GM21367 (cell line): ENCODE results near the gene TSPAN17.

Experiments used
- ATAC-seq: cut with Tn5 transposase; IDR thresholded peaks from one replicate; pipeline ENCODE4 v1.9.1; 2021; ENCODE audit not compliant: unreplicated experiment

TSPAN17 gene

DNA sequence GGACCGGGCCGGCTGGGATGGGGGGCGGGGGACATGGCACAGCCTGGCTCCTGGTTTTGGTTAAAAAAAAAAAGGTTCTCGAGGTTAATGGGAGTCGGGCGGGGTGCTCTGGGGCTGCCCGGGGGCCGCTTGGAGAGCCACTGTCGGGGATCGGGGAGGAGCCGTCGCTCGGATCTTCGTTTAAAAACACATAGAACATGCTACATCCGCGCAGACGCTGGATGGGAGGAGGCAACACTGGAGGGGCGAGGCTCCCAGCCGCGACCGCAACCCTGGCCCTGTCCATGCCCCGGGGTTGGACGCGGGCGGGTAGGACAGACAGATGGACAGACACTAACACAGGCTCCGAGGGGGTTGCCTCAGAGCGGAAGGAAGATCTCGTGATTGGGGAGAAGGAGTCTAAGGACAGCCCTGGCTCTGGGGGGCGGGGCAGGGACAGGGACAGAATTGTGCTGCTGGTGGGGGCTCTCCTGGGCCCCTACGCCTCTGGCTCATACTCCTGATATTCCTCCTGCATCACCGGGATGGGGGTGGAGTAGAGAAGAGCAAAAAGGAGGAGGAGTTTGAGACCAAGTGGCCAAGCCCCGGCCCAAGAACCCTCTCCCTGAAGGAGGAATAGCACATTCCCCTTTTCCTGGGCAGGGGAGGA is 26.8 kb upstream of the TSPAN17 start:
- no peak for ATAC-seq

DNA sequence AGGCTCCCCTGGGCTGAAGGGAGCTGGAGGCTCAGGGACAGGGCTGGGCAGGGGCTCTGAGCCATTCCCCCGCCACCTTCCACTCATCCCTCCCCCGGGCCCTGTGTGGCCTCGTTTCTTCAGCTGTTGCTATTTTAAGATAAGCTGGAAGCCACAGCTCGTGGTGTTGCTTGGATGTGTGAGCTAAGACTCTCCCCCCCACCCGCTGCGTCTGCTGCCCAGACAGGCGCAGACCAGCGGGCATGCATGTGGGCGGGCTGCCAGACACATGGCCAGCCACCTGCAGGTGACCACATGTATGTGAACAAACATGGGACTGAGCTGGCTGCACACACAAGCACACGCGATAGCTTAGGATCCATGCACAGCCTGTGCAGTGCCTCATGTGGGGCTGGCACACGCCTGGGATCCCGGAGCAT is 25.6 kb upstream of the TSPAN17 start:
- ATAC-seq = no peak

DNA sequence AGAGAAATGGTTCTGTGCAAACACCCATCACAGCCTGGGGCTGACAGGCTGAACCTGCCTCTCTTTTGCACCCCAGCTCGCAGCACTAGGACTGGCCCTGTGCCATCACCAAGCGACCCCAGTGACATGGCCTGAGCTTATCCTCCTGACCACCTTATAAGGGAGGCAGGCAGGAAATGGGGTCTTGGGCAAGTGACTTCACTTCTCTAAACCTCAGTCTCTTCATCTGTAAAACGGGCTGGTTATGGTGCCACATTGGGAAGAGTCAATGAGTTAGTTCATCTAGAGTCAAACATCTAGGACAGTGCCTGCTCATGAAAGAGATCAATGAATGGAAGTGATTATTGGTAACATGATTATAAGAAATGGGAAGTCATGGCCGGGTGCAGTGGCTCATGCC is 23.1 kb upstream of the TSPAN17 start:
- no peak for ATAC-seq

DNA sequence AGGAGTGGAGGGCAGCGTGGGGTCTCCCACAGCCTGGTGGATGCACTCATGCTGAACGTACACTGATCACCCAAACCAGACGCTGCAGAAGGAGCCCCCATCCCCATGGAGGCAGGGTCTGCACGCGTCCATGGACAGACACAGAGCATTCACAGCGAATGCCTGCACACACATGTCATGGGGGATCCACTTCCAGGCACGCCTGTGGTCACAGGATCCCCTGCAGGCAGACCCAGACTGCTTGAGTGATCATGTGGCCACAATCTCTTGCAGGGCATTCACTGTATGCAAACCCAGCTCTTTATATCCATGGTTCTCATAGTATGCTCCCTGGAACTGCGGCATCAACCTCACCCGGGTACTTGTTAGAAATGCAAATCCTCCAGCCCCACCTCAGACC is 22.3 kb upstream of the TSPAN17 start:
- ATAC-seq = no peak

DNA sequence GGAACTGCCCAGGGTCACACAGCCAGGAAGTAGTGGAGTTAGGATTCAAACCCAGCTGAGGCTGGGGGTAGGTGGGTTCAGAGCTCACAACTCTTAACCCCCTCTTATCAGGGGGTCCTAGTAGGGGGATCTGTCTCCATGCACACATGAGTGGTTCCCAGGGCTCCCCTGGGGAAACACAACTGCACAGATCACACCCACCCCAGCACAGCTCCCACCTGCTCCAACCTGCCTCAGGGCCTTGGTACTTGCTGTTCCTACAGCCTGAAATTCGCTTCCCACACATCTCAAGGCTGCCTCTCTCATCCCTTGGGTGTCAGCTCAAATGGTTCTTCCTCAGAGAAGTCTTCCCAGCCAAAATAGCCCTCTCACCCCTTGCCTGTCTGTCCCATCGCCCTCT is 21.8 kb upstream of the TSPAN17 start:
- no peak for ATAC-seq

DNA sequence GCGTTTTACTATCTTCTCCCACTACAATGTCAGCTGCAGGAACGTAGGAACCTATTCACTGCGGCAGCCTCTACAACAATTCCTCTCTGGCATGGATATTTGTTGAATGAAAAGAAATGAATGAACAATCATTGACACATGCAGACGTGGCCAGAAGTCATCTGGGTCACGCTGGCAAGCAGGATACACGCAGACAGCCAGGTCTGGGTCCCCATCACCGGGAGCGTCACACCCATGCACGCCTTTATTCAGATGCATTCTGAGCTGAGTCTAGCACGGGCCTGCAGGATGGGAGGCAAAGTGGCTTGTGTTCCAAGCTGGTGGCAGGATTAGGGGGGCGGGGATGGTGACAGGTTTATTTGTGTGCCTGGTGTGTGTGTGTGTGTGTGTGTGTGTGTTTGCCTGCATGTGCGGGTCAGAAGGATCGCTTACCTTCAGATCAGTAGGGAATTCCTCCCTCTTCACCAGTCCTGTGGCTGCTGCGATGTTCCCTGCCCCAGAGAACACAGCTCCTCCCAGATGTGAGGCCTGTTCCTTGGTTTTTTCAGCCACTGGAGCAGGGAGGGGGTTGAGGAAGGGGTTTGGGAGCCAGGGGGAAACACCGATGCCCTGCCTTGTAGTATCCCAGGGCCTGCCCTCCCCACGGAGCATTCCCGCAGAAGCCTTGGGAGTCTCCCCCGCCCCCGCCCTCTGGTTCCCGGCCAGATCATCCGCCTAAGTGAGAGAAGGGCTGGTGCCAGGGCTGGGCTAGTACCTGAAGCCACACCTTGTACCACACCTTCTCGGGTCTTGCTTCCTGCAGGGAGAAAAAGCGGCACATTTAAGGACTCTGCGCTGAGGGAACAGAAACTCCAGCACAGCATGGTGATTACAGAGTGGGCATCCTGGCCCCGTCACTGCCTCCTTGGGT is 21.1 kb upstream of the TSPAN17 start:
- no peak for ATAC-seq

DNA sequence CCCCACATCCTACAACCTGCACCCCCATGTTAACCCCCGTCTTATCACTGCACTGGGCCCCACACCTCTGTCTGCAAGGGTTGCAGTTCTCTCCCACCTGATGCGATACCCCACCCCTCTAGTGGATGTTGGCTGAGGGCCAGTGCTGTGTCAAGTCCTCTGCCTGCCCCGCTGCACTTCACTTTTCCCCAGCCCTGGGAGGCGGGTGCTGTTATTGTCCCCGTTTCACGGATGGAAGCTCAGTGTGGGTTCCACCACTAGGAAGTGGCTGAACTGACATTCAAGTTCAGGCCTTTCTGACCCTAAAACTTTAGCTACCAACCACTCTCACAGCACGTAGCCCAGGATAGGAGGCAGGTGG is 20.4 kb upstream of the TSPAN17 start:
- ATAC-seq = no peak

DNA sequence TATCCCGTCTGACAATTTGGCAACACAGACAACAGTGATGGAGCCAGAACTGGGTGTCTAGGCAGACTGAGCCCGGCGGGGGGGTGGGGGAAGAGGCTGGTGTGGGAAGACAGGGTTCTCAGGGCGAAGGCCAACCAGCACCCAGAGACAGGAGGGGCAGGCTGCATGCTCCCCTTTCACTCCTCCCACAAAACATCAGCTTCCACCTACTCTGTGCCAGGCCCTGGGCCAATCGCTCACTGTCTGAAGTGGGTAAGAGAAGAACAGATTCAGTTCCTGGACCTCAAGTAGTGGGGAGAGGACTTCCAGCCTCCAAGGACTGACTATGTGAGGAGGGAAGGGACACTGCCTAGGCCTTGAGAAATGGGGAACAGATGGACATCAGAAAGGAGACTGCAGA is 19.7 kb upstream of the TSPAN17 start:
- ATAC-seq = no peak

DNA sequence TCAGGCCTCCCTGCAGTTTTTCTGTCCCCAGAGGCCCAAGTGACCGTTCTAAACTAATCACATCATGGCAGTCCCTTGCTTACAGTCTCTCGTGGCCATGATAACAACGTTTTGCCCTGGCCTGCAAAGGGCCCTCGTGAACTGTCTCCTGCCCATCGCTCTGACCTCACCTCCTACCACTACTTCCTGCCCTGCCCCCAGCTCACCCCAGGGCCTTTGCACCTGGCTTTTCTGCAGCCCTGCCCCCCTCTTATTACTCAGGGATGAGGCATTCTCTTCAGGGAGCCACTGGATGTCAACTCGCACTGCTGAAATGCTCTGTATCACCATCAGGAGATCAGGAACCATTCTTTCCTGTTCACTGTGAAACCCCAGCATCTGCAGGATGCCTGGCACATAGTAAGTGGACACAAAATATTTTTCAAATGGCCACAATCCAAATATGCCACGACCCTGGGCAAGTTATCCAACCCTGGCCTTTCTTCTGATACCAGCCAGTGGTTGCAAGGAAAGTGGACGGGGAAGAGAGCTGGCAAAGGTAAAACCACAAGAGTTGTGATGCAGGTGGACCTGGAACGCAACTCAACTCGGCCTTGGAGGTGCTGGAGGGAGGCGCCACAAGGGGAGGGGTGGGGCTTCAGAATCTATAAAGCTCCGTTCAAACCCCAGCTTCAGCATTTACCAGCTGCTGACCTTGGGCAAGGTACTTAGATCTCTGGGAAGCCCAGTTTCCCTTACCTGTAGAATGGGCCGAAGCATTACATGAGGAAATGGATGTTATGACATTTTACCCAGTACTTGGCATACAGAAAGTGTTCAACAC is 18.7 kb upstream of the TSPAN17 start:
- ATAC-seq = no peak

DNA sequence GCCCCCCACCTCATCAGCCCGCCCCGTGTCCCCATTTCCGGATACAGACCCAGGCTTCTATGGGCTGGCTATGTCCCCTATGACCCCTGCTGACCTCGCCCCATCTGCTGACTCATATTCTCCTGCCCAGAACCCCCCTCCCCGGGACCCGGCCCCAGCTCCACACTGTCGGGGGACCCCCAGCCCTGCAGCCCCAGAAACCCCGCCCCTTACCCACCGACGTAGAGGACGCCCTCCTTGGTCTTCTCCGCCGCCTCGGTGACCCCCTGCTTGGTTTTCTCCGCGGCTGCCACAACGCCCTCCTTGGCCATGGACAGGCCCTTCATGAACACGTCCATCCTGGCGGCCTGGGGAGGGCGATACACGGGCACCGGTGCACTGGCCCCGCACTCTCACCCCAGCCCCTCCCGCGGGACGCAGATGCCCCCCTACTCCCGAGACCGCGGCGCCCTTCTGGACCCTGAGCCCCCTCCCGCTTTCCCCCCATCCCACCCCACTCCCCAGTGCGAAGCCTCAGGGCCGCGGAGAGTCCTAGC is 17.9 kb upstream of the TSPAN17 start:
- no peak for ATAC-seq

DNA sequence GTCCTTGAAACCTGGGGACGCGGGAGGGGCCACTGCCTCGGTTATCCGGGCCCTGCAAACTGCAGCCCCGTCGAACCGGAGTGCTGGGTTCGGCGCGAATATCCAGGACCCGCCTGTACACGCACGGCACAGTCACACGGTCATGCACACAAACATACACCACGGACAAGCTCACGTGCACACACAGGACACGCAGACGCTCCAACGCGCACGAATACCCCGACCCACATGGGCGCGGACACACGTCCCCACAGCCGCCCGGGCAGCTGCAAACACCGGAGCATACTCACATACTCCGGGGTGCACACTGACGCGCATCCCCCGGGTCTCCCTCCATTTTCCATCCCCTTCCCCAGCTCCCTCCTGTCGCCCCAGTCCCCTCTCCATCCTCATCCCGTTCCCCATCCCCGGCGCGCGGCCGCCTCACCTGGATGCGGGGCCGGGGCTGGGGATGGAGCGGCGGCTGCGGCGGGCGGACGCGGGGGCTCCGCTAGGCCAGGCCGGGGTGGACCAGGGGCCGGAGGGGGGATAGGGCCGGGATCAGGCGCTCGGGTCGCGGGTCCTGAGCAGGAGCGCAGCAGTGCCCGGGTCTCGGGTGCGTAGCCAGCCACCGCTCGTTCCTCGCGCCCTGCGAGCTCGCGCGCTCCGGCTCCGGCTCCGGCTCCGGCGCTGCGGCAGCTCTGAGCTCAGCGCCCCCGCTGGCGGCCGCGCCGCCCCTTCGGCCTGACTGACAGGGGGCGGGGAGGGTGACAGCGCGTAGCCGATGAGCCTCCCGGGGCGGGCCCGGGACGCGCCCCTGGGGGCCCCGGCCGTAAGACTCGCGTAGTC is 17.2 kb upstream of the TSPAN17 start, which contains the start of the genes EIF4E1B and SNCB:
TSS of gene EIF4E1B (plus strand) at position 823 of the 828 bp plus-strand sequence. CDS start 12,113 bp downstream, outside the sequence.
TSS of gene SNCB (minus strand) at position 682 of the 828 bp plus-strand sequence. CDS start 880 bp downstream, outside the sequence.
- peak; percentile 75 for ATAC-seq

DNA sequence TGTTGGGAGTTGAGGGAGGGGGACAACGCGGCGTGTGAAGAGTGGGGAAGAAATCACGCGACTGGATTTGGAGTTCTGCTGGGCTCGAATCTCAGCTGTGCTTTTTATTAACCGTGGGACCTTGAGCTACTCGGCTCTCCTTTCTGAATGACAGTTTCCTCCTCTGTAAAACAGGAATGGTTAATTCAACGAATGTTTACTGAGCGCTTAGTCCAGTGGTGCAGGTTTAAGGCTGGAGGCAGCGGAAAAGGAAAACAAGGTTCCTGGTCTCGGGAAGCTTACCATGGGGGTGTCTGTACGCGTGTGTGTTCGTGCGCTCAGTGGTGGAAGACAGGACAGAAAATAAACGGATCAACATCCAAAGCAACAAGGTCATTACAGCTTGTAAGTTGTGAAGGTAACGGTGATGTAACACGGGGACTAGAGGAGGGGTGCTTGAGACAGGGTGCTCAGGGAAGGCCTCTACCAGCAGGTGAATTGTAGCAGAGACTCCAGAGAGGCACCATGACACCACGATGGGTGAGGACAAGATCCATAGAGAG is 16.5 kb upstream of the TSPAN17 start:
- no peak for ATAC-seq

DNA sequence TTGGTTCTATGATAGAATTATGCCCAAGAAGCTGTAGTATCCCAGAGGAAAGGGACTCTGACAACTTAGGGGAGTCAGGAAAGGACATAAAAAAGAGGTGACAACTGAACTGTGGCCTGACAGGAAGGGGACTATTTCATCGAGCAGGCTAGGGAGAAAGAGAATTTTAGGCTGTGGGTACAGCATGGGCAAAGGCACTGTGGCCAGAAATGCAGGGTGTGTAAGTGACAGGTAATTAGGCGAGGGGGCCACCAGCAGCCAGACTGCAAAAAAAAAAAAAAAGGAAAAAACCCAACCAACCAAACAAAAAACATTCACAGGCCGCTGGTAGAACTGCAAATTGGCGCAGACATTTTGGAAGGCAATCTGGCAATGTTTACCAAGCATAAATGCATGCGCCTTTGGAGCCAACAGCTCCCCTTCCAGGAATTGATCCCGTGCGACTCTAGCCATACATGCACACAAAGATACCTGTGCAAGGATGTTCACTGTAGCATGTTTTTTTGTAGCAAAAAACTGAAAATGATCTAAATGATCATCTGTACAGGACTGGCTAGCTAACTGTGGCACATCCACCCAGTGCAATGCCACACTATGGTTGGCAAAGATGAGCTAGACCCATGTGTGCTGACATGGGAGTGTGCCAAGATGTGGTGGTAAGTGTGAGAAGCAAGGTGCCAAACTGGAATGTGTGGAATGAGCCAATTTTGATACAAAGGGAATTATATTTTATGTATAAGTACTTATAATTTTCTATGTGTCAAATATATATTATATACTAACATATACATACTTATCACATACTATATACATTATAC is 15.7 kb upstream of the TSPAN17 start:
- no peak for ATAC-seq

DNA sequence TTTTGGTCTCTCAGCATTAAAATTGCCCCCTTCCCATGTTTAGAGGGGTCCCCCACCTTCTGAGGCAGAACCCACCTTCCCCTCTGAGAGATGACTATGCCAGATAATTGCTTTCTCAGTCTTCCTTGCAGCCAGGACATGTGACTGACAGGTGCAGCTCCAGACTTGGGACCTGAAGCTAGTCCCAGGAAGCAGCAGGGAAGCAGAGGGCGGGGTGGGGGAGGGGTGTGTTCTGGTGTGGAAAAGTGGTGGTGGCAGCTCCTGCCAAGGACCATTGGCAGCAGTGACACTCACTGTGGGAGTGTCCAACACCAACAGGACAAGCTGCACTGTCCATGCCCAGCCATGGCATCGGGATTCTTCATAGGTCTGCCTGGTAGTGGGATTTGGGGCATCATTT is 14.5 kb upstream of the TSPAN17 start:
- no peak for ATAC-seq

DNA sequence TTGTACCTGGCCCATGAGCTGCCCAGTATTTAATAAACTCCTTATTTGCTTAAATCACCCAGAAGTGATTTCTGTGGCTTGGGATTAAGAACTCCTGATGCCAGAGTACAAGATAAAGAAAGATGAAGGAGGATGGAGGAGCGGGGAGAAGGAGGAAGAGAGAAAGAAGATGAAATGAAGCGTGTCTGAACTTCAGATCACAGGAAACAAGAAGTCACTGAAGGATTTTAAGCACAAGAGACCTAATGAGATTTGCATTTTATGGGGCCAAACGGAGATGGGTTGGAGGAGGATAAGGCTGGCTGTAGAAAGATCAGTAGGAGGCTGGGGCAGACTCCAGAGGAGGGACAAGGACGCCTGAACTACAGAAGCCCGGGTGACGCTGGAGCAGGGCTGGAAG is 13.7 kb upstream of the TSPAN17 start:
- ATAC-seq = no peak

DNA sequence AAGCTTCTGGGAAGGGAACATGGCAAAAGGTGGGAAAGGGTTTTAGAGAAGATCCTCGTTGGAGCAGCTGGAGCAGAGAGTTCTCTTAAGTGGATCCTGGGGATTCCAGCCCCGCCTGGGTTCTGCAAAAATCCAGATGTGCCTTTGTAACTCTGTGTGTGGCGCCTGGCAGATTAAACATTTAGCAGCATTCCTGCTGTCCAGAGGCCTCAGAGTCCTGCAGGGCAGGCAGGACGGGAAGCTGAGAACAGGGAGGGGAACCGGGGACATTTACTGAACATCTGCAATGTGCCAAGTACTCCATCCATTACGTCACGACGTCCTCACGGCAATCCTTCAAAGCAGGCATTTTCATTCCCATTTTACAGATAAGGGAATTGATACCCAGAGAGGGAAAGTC is 10.9 kb upstream of the TSPAN17 start:
- ATAC-seq = no peak

DNA sequence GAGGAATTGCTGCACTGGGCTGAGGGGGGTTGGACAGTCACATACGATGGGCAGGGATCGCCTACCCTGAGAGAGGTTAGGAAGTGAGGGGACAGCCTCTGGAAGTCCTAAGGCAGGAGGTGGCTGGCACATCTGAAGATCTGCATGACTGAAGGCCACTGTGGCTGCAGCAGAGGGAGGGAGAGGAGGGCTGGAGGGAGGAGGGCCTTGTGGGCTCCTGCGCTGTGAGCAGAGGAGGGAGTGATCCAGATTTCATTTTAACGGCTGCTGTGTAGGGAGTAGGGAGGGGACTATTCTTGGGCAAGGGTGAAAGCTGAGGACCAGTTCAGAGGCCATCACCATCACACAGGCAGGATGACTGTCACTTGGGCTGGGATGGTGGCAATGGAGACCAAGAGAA is 9.7 kb upstream of the TSPAN17 start:
- ATAC-seq = no peak

DNA sequence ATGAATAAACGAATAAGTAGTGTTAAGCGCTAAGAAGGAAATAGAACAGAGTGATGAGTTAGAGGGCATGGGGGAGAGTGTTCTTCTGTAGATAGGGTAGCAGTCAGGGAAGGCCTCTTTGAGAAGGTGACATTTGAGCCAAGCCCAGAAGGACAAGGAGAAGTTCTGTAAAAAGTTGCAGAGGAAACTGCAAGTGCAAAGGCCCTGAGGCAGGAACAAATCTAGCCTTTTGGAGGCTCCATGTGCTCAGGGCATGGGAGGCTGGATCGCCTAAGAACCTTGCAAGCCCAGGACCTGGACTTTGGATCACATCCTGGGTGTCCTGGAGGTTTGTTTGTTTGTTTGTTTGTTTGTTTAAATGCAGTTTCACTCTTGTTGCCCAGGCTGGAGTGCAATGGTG is 8.8 kb upstream of the TSPAN17 start:
- ATAC-seq = no peak

DNA sequence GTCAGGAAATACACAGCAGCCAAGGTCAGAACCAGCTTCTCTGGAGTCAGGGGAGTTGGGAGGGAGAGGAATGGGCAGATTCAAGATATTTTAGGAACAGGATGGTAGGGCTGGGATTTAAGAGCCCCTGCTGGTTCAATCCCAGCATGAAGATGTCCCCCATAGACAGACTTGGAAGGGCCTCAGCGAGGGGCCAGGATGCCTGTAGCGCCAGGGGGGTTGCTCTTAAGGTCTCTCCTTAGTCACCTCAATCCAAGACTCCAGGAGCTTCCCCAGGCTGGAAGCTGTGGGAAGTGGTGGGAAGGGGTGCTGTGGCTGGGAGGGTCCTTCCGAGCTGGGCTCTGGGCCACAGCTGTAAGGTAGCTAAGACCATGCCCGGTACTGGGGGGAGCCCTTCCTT is 8.1 kb upstream of the TSPAN17 start:
- no peak for ATAC-seq
